GDM1 (cell line): Measurements from ENCODE around the gene VAT1L.

Experiments
- DNase-seq: peaks from one replicate; lab custom pipeline; 2025; lab: John Stamatoyannopoulos, UW

The VAT1L gene

DNA sequence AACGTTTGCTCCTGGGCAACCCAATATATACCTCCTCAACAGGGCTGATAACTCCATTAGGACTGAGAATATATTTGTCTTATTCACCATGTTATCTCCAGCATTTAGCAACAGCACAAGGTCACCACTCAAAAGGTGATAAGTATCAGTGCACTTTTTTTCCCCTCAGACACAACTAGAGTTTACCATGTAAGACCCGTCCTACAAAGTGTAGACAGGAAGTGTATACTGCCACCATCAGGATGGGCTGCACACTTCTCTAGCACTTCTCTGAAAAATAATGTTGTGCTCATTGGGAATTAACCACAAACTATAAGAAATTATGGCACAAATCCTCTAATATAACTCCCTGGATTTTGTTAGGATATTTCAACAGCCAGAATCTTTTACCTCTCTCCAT lies 5.7 kb upstream of the VAT1L start:
- DNase-seq = no peak

DNA sequence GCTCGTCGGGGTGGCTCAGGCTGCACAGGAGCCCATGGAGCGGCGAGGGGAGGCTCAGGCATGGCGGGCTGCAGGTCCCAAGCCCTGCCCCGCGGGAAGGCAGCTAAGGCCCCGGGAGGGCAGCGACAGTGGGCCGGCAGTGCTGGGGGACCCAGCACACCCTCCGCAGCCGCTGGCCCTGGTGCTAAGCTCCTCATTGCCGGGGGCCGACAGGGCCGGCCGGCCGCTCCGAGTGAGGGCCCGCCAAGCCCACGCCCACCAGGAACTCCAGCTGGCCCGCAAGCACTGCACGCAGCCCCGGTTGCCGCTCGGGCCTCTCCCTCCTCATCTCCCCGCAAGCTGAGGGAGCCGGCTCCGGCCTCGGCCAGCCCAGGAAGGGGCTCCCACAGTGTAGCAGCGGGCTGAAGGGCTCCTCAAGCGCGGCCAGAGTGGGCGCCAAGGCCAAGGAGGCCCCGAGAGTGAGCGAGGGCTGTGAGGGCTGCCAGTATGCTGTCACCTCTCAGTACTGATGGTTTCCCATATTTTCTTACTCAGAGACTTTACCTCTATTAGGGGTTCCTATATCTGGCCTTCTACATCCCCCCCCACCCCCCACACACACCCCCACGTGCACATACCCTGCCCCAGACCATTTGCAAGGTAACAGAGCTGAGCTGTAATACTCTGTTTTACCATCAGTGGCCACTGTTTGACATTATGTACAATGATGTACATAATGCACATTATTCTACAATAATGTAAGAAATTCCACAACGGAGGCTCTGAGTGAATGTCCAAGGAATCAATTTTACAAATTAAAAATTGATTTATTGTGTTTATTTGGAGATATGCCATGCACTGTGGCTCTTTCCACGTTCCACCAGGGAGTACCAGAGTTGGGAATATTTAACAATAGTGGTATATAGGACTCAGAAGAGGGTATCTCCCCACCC lies 3.7 kb upstream of the VAT1L start:
- DNase-seq = no peak

DNA sequence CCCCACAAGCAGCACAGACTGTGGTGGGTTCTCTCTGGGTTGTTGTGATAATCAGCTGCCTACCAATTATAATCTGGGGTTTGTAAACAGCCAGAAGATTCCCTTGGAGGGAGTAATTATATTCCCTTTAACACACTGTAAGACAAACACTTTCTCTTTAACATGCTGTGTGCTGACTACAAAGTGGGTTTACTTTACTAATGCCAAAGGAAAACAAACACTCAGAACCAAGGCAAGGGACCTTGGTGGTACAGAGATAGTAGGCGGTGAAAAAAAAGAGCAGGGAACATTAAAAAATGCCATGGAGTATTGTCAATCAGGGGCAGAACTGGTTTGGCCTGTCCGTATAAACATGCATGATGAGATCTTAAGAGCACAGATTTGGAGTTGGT lies 3.0 kb upstream of the VAT1L start:
- DNase-seq = no peak

DNA sequence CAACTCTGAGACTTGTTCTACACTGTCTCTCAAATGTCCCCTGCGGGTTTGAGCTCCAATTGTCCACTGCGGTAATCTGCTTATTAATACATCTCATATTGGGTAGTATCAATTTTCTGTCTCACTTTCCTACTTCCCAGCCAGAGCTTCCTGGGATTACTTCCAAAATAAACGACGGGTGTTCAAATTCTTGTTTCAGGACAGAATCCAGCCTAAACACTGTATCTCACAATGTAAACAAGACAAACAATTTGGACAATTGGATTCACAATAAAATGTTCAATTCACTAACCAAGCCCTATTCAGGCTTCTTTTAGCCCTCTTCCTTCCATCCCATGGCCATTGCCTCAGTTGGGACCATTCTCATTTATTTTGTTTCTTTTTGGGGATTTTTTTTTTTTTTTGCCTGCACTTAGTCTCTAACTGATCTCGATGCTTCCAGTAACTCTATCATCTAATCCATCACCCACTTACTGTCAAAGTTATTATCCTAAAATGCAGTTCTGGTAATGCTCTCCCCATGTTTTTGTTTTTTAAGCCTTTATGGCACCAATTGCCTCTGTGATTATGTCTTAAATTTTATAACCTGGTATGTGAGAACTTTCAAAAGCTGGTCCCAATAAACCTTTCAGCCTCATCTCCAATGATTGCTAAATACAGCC lies 2.0 kb upstream of the VAT1L start:
- DNase-seq = no peak

GRCh38 chr16:77787452-77787851 lies 912 bp upstream of the VAT1L start:
- no peak for DNase-seq

GRCh38 chr16:77789085-77790008 lies 983 bp downstream of the VAT1L start:
- DNase-seq = no peak

GRCh38 chr16:77790009-77790372 lies 1.6 kb downstream of the VAT1L start:
- no peak for DNase-seq

DNA sequence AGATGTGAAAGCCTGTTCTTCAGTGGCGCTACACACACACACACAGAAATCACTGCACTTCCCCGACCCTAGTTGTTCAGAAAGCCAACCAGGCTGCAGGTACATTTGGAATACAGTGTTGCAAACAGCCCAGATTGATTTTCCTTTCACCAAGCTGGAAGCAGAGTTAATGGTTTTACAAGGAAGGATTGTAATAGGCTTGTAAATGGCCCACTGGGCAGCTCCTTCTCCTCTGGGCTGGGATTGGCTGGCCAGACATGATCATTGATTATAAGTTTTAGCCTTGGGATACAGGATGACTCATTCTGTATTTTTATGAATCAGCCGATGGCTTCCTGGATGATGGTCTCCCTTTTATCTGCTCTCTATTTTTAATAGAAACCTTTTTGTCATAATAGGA lies 2.5 kb downstream of the VAT1L start:
- DNase-seq = no peak

DNA sequence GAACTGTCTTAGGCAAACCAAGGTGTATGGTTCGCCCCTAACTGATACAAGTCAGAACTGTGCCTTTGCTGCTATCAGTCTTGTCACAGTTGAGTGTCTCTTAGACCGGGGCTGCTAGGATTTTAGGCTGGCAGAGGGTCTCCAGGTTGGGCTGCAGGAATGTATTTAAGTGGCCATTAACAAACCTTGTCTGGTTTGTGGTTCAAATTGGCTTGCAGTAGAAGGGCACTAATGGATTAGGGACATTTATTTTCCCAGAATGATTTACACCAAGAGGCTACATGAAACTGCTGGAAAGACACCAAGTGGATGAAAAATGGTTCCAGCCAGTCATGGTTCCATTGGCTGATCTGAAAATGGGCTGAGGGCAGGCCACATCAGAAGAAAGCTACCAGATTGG lies 5.1 kb downstream of the VAT1L start:
- no peak for DNase-seq

GRCh38 chr16:77794586-77794985 lies 6.2 kb downstream of the VAT1L start:
- no peak for DNase-seq

DNA sequence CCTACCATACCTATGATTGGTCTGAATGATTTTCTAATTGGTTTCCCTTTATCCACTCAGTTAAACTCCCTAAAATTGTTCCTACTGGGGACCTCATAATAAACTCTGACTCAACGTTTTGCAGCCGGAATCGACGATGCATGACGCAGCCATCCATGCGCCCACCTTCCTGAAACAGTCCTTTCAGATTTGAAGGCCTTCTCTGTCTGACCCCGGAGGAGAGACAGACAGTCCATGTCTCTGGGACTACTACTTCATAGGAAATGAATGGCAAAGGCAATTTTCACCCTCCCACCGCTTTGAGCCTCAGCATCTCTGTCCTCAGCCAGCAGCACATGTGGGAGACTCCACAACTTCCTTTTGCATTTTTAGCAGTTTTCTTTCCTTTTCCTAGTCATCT lies 13.5 kb downstream of the VAT1L start:
- DNase-seq = no peak

GRCh38 chr16:77805398-77805797 lies 17.0 kb downstream of the VAT1L start:
- DNase-seq = no peak

GRCh38 chr16:77807021-77807420 lies 18.7 kb downstream of the VAT1L start:
- DNase-seq = no peak

DNA sequence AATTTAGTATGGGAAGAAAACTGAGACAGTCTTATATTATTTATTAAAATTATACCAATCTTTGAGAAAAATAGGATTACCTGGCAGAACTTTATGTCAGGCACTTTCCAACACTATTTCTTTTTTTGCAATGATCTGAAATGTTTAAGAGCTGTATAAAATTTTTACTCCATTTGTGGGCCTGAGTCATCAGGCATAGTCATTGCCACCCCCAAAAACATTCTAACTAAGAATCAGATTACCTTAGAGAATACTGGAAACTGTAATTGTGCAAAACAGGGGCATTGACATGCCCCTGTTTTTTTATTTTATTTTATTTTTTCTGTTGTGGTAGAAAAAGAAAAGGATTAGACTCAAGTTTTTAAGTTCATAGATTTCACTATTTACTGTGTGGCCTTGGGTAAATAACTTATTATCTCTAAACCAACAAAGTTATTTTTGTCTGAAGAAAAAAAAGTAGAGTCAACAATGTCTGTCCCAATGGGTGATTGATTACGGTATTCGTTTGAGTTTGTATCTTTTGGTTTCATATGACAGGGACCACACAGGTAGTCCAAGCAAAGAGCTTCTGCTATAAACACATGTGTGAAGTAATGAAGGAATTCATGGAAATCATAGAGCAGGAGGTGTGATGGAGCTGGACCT lies 24.6 kb downstream of the VAT1L start:
- no peak for DNase-seq

GRCh38 chr16:77816293-77816692 lies 27.9 kb downstream of the VAT1L start:
- DNase-seq = no peak

GRCh38 chr16:77820340-77820739 lies 32.0 kb downstream of the VAT1L start:
- DNase-seq = no peak

GRCh38 chr16:77822661-77823060 lies 34.3 kb downstream of the VAT1L start:
- no peak for DNase-seq

DNA sequence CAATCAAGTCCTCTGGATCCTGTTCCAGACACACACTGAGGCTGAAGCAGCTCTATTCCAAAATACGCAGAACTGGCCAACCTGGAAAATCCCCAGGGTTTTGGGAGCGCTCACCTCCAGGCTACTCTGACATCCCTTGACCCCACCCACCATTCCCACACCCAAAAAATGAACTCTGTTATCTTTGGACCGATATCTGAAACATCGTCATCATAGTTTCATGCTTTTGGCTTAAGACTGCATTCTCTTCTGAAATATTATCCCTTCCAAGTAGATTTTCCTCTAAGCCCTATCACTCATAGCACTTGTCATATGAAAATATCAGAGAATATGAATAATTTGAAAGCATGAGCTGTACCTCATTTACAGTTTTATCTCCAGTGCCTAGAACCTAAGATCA lies 34.7 kb downstream of the VAT1L start:
- no peak for DNase-seq

DNA sequence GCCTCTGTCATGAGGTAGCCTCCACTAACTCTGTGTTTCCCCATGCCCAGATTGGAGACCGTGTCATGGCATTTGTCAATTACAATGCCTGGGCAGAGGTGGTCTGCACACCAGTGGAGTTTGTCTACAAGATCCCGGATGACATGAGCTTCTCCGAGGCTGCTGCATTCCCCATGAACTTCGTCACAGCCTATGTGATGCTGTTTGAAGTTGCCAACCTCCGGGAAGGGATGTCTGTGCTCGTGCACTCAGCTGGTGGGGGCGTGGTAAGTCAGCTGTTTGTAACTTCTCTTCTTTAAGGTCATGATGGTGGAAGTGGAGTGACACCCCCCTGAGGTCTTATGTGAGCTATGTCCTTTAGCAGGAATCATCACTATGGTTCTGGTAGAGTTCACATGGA lies 36.8 kb downstream of the VAT1L start:
- DNase-seq = no peak

GRCh38 chr16:77827032-77827431 lies 38.7 kb downstream of the VAT1L start:
- no peak for DNase-seq

DNA sequence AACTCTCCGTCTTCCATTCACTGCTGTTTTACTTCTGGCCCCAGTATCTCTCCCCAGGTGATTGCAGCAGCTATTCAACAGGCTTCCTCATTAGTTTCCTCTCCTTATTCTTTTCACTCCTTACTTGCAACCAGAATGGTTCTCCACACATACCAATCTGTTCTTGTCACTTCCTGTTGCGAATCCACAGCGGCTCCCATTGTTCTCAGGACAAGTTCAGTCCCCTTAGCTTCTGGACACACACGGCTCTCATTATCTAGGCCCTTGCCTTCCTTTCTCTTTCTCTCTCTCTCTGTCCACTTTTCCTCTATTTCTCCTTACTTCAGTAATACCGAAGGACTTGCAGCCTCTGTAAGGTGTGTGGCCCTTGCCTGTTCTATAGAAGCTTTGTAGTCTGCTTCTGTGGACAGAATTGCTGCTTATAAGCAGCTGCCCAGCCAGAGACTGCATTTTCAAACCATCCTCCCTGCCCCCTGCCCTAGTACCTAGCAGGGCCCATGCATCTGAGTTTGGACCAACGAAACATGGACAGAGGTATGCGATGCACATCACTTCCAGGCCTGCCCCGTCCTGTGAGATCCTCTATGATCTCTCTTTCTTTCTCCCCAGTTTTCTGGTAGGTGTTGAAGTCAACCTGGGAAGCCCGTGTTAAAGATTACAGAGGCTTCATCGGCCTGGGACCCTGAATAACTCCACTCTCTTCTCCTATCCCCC lies 45.7 kb downstream of the VAT1L start:
- no peak for DNase-seq
